Effector CD4-positive, alpha-beta T cell (primary cell): ENCODE results near the gene VPS33B.
"Not testable (repeated sequence)": the region's sequence is repeated elsewhere in the genome, so short reads cannot be mapped to it uniquely, and the experiment has no call there.

ENCODE experiments used
- DNase-seq: peaks from one replicate; pipeline ENCODE4 v3.0.0-alpha.2; 2020

Gene VPS33B

DNA sequence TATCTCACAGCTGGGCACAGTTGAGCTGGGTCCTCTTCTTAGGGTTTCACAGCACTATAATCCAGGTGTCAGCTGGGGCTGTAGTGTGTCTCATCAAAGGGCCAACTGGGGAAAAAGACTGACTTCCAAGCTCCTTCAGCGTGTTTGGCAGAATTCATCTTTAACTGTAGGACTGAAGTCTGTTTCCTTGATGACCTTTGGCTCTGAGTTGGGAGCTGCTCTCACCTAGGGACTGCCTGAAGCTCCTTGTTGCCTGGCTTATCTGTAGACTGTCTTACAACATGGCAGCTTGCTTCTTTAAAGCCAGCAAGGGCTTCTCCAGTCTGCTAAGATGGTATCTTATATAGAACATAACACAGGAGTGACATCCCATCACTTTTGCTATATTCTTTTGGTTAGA lies 5.3 kb upstream of the VPS33B start:
- no peak for DNase-seq

DNA sequence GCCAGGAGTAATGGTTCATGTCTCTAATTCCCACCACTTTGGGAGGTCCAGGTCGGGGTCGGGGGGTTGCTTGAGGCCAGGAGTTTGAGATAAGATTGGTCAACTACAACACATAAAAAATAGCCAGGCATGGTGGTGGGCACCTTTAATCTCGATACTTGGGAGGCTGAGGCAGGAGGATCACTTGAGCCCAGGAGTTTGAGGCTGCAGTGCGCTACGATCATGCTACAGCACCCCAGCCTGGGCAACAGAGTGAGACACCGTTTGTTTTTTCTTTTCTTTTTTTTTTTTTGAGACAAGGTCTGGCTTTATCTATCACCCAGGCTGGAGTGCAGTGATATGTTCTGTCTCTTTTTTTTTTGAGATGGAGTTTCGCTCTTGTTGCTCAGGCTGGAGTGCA lies 1.3 kb upstream of the VPS33B start:
- DNase-seq: no peak

DNA sequence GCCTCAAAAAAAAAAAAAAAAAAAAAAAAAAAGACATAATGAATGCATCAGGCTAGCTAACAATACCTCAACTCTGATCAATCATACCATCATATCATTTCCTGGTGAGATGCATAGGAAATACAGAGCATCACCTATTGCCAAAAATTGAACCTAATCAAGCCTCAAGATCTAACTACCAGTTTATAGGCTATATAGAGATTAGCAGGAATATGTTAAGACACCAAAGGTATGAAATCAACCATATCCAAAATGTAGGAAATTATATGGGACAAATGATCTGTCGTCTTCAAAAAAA lies 387 bp upstream of the VPS33B start:
- DNase-seq: no peak

- no peak for DNase-seq
Observed at GRCh38 chr15:91021516-91022074, 799 bp downstream of the VPS33B start.

DNA sequence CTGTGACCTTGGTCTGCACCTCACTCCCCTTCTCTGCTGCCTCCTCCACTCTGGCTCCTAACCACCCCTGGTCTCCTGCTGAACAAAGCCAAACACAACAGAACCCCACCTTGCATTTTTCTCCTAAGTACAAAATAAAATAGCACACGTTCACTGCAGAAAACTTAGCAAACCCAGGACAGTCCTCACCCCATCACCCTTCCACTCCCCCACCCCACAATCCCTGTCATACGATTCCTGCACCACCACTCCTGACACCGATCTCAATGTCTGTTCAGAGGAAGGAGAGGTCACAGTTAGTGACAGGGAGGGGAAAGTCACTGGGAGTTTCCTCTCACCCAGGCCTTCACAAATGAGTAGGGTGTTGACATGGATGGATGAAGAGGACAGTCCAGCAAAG lies 4.2 kb downstream of the VPS33B start:
- no peak for DNase-seq

- no peak for DNase-seq
Observed at GRCh38 chr15:91017716-91018115, 4.7 kb downstream of the VPS33B start.

- DNase-seq: not testable (repeated sequence)
Observed at GRCh38 chr15:91013701-91014100, 8.7 kb downstream of the VPS33B start.

DNA sequence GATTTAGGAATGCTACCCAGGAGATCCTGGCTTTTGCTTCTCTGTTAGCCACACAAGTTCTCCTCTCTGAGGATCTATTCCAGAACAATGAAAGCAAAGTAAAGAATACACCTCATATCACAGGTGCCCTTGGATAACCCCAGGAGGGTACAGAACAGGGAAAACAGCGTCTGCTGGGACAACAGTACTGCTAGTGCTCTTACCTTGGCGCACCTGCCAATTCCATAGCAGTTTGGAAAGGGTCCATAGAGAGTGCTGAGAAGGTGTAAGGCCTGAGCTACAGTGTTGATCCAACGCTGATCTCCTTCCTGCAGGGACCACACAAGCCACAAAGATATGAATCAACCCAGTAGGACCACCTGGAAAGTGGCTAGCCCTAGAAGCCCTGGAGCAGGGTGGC lies 15.1 kb downstream of the VPS33B start:
- DNase-seq: no peak

- DNase-seq: no peak
Observed at GRCh38 chr15:91001209-91001608, 21.2 kb downstream of the VPS33B start.

DNA sequence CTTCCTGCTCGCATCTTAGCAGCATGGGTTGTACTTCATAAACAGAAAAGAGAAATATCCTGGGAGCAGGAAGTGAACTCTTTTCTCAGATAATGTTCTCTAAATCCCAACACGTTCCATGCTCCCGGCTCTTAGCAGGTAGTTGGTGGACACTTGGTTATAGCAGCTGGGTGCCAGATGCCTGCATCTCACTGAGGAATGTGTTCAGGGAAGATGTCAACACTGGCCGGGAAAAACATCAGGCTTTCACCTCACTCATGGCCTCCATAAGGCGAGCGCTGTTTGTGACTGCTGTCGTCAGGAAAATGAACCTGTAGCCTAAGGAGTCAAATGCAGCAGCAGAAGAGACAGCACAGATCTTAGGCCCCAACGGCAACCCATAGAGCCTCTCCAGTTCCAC lies 23.7 kb downstream of the VPS33B start:
- no peak for DNase-seq

DNA sequence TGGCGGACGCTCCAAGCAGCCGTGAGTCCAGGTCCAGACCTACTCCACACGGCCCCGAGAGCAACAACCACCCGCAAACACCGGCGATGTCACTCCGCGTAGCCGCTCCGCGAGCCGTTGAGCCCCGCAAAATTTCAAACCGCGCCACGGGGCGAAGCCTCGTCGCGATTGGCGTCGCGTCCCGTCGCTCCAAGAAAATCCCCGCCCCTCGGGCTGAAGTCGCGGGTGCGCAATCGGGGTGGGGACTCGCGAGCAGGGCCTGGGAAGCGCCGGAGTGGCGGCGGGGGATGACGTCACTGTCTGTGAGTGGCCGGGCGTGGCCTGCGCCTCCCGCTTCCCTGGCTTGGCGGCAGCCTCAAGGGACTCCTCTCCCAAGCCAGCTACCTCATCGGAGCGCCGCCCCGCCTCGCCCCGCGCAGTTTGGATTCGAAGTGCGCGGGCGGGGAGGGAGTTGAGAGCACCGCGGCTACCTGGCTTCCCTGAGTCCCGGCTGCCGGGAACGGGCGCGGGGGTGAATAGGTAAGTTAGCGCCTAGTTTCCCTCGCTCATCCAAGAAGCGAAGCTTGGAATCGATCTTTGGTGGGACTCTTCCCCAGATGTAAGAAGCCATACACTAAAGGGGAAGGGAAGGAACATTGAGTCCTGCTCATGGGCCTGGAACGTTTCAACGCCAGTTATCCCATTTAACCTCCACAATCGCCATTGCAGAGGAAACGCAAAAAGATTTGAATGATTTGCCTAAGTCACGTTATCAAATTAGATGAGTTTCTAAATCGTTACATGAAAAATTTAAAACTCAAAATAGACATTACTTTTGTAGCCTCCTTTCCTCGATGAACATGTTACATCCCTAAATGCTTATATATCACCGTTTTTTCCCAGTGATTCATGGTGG lies 27.7 kb downstream of the VPS33B start, which contains the start of gene PRC1:
PRC1 (minus strand) TSS at position 119 of the 895 bp plus-strand sequence; CDS start at position 1, 118 bp downstream.
- DNase-seq: peak; percentile 98

DNA sequence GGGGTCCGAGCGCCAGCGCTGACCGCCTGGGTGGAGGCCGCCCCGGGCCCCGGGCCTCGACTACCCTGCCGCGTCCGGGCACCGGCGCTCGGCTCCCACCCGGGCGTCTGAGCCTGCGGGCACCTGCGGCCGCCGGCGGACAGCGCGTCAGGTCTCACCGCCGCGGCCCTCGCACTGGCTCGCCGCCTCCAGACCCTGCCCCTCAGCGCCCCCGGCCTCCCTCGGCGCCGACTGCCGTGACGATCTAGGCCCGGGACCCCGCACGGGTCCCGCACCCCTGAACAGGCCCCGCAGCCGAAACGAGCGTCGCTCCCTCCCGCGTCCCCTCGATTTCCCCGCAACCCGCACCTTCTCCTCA lies 28.4 kb downstream of the VPS33B start:
- no peak for DNase-seq

DNA sequence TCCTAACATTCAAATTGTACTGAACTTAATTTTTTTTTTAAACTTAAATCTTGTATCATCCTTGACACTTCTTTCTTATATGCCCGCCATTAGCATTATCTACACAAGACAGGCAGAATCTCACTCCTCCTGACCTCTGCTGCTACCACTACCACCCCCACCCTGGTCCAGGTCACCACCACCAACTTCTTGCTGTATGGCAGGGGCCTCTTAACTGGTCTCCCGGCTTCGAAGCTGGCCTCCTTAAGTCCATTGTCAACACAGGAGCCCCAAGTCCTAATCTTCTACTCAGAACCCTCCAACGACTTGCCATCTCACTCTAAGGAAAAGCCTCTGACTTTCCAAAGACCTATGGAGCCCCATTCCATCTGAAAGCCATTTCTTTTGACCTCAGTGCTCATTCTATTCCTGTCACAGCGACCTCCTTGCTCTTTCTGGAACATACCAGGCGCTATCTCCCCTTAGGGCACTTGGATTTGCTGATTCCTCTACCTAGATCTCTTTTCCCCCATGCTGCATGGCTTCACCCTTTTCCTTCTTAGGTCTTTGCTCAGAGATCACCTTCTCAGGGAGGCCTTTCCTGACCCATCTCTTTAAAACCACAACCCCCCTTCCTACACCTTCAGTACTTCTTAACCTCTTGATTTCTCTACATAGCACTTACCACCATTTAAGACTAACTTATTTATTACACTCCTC lies 30.7 kb downstream of the VPS33B start:
- no peak for DNase-seq

GRCh38 chr15:90990446-90990845 lies 31.9 kb downstream of the VPS33B start:
- no peak for DNase-seq

DNA sequence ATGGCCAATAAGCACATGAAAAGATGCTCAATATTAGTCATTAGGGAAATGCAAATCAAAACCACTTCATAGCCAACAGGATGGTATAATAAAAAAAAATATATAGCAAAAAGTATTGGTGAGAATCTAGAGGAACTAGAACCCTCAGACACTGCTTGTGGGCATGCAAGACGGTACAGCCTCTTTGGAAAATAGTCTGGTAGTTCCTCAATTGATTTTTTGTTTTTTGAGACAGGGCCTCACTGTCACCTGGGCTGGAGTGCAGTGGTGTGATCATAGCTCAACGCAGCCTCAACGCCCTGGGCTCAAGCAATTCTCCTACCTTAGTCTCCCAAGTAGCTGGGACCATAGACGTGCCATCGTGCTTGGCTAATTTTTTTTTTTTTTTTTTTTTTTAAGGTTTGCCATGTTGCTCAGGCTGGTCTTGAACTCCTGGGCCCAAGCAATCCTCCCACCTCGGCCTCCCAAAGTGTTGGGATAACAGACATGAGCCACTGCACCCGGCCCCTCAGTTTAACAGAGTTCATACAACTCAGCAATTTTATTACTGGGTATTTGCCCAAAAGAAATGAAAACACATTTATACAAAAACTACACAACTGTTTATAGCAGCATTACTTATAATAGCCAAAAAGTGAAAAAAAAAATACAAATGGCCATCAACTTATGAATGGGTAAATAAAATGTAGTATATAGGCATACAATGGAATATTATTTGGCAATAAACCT lies 33.2 kb downstream of the VPS33B start:
- no peak for DNase-seq

GRCh38 chr15:90988296-90988695 lies 34.1 kb downstream of the VPS33B start:
- no peak for DNase-seq

DNA sequence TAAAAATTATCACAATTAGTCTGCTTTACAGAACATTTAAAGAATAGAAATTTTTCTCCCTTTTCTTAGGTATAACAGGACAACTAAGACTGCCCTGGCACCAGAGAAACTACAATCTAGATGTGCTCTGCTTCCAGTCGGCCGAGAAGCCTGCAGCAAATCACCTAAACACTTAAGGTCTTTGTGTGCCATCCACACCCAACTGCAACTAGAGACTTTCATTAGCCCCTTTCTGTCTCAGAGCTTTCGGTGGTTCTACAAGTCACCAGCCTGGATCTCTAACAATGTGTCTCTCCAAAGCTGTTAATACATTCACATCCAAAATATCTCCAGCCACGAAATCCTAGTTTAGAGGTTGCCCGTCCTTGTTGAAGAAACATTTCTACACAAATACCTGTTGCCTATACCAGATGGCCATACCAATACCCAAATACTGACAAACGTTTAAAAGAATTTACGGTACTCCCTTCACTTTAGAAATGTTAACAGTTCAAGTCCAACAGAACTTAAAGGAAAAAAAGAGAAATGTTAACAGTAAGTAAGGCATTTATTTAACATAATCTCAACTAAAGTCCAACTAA lies 34.7 kb downstream of the VPS33B start:
- DNase-seq: no peak

GRCh38 chr15:90986790-90987507 lies 35.4 kb downstream of the VPS33B start:
- DNase-seq: no peak

DNA sequence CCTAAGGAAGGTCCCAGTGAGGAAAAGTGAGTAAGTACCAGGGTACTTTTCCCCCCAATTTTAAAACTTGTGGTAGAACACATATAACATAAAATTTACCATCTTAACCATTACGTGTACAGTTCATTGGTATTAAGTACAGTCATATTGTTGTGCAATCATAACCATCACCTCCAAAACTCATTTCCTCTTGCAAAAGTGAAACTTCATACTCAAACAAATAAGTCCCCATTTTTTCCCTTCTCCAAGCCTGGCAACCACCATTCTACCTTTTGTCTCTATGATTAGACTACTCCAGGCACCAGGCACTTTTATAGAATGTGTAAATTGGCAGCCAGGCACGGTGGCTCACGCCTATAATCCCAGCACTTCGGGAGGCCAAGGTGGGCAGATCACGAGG lies 40.3 kb downstream of the VPS33B start:
- DNase-seq: no peak

- DNase-seq: no peak
Observed at GRCh38 chr15:90981681-90982080, 40.7 kb downstream of the VPS33B start.

GRCh38 chr15:90979582-90979981 lies 42.8 kb downstream of the VPS33B start:
- no peak for DNase-seq

DNA sequence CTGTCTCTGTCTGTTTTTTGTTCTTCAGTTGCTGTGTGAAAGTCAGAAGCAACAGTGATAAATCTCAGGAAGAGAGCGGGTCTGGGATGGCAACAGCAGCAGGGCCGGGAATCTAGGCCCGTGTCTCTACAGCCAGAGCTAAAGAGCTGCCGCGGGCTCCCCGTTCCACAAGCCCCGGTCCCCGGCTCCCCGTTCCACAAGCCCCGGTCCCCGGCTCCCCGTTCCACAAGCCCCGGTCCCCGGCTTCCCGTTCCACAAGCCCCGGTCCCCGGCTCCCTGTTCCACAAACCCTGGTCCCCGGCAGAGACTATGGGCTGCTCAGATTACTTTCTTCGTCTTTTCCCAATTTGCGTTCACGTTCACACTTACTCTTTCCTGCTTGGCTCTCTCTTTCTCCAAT lies 48.2 kb downstream of the VPS33B start:
- no peak for DNase-seq
